Measurements from ENCODE around the gene LRRC4C. TPM values are rescaled to one million over a fixed set of nuclear protein-coding genes. Genes with fewer than 3 reads are reported as not detected.

The LRRC4C gene
- total RNA-seq, 1 experiment from 2014 or later: 0.13 TPM

- H3K14ac ChIP-seq (ENCODE audit: insufficient read depth, low read length): no peak overlapping the region
- Mint-ChIP-seq H3K9me3 (no peaks in the 10 kb centered on the region; a peak in 1 of 5 replicates), H3K36me3 (ENCODE audit: insufficient read depth in 1 of 3, low read depth in 3 of 3) (no peaks in the 10 kb centered on the region), H3K27ac (no peak overlapping the region), H3K4me3 (no peak overlapping the region), H3K4me1 (peaks cover 5 to 11% of the 10 kb centered on the region in 2 experiments; a peak in 3 of 4 replicates), H3K27me3 (ENCODE audit: low read depth) (no peaks in the 10 kb centered on the region)
- no peak overlapping the region for H3K9ac ChIP-seq (ENCODE audit: extremely low read depth, insufficient read length, low read length)
- no peak overlapping the region for H3T11ph ChIP-seq (ENCODE audit: low read length)
- H2AK5ac ChIP-seq (ENCODE audit: insufficient read length, low read length): no peak overlapping the region
- no peaks in the 10 kb centered on the region for H3K9me3 ChIP-seq (ENCODE audit: control insufficient read depth, low read depth, low read length)
- no peaks in the 10 kb centered on the region for H3K23me2 ChIP-seq (ENCODE audit: insufficient read length, low read depth, low read length, poor library complexity, severe bottlenecking)
- no peaks in the 10 kb centered on the region for H3K4me1 ChIP-seq (ENCODE audit: insufficient read depth, low read length)
- H2BK12ac ChIP-seq (ENCODE audit: insufficient read length, low read depth, low read length): no peak overlapping the region
- no peak overlapping the region for H3K23ac ChIP-seq (ENCODE audit: insufficient read length, low read depth, low read length)
- TF ChIP-seq, protein P1, sequence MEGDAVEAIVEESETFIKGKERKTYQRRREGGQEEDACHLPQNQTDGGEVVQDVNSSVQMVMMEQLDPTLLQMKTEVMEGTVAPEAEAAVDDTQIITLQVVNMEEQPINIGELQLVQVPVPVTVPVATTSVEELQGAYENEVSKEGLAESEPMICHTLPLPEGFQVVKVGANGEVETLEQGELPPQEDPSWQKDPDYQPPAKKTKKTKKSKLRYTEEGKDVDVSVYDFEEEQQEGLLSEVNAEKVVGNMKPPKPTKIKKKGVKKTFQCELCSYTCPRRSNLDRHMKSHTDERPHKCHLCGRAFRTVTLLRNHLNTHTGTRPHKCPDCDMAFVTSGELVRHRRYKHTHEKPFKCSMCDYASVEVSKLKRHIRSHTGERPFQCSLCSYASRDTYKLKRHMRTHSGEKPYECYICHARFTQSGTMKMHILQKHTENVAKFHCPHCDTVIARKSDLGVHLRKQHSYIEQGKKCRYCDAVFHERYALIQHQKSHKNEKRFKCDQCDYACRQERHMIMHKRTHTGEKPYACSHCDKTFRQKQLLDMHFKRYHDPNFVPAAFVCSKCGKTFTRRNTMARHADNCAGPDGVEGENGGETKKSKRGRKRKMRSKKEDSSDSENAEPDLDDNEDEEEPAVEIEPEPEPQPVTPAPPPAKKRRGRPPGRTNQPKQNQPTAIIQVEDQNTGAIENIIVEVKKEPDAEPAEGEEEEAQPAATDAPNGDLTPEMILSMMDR (conservative IDR thresholded peaks at IDR 0.05): no peak
- WGBS (ENCODE audit: extremely low coverage, insufficient read length, low lambda C conversion rate): no CpG with 5 or more reads among the region's 1 CpG
- H3K79me2 ChIP-seq (ENCODE audit: insufficient read depth, low read length): no peaks in the 10 kb centered on the region
- H4K91ac ChIP-seq (ENCODE audit: insufficient read length, low read depth, low read length): no peak overlapping the region
- no peak overlapping the region for H2BK5ac ChIP-seq (ENCODE audit: insufficient read length, low read length)
- H3K4ac ChIP-seq (ENCODE audit: low read depth, low read length): no peak overlapping the region
- no peak overlapping the region for H3K27ac ChIP-seq (ENCODE audit: insufficient read length, low read depth, low read length)
- DNase-seq: no peak
- no peak overlapping the region for H2AFZ ChIP-seq (ENCODE audit: low read length)
- H2BK120ac ChIP-seq (ENCODE audit: low read depth, low read length, poor library complexity, severe bottlenecking): no peak overlapping the region
- H4K5ac ChIP-seq (ENCODE audit: insufficient read length, low read depth, low read length): no peak overlapping the region
- no peaks in the 10 kb centered on the region for H3K27me3 ChIP-seq (ENCODE audit: insufficient read depth, low read length)
- H3K4me2 ChIP-seq (ENCODE audit: insufficient read depth, insufficient read length, low read length): no peak overlapping the region
- no peak overlapping the region for H2BK20ac ChIP-seq (ENCODE audit: low read depth, low read length, poor library complexity, severe bottlenecking)
- no peak overlapping the region for H2BK15ac ChIP-seq (ENCODE audit: low read depth, low read length)
- H4K20me1 ChIP-seq (ENCODE audit: control insufficient read depth, insufficient read depth, insufficient read length): no peaks in the 10 kb centered on the region
- no peak overlapping the region for H3K56ac ChIP-seq (ENCODE audit: insufficient read length, low read depth, low read length)
- no peak overlapping the region for H4K8ac ChIP-seq (replicated peaks; ENCODE audit: insufficient read length, low read depth, low read length)
- no peak overlapping the region for H3K18ac ChIP-seq (ENCODE audit: insufficient read length, low read depth, low read length)
- H3K79me1 ChIP-seq (ENCODE audit: insufficient read depth, low read depth, low read length, poor library complexity, severe bottlenecking): no peaks in the 10 kb centered on the region
Measured at GRCh38 chr11:41313226-41313625, 146.2 kb downstream of the LRRC4C start.

Data from H9 (cell line).